ENCODE data around the gene TMEM255A.

TMEM255A gene

GRCh38 chrX:120269373-120270035, 41.8 kb downstream of the TMEM255A start:
- DNase-seq (ENCODE audit: low read depth in 4 of 4, low spot score in 1 of 4): no peak

GRCh38 chrX:120264341-120264740, 46.9 kb downstream of the TMEM255A start:
- no peak for DNase-seq (ENCODE audit: low read depth in 4 of 4, low spot score in 1 of 4)

GRCh38 chrX:120262859-120263708, 48.2 kb downstream of the TMEM255A start:
- DNase-seq (ENCODE audit: low read depth in 4 of 4, low spot score in 1 of 4): no peak

- DNase-seq (ENCODE audit: low read depth in 4 of 4, low spot score in 1 of 4): no peak
Observed at GRCh38 chrX:120260369-120260768, 50.9 kb downstream of the TMEM255A start.

- no peak for DNase-seq (ENCODE audit: low read depth in 4 of 4, low spot score in 1 of 4)
Observed at GRCh38 chrX:120253784-120254183, 57.5 kb downstream of the TMEM255A start.

- DNase-seq (ENCODE audit: low read depth in 4 of 4, low spot score in 1 of 4): no peak
Observed at GRCh38 chrX:120251471-120252011, 59.7 kb downstream of the TMEM255A start.

- peak; percentile 47 to 74 (median 58) for DNase-seq (ENCODE audit: low read depth in 4 of 4, low spot score in 1 of 4)
Observed at GRCh38 chrX:120250522-120251271, 60.6 kb downstream of the TMEM255A start, which contains the start of gene ZBTB33. Gene ZBTB33 (plus strand): TSS chrX:120250812. CDS start chrX:120253416, 2,604 bp downstream.

- DNase-seq (ENCODE audit: low read depth in 4 of 4, low spot score in 1 of 4): peak; percentile 17 to 35 (median 28)
Observed at GRCh38 chrX:120244735-120245498, 66.3 kb downstream of the TMEM255A start.

- DNase-seq (ENCODE audit: low read depth in 4 of 4, low spot score in 1 of 4): no peak
Observed at GRCh38 chrX:120244395-120244734, 66.9 kb downstream of the TMEM255A start.

GRCh38 chrX:120242813-120243212, 68.4 kb downstream of the TMEM255A start:
- DNase-seq (ENCODE audit: low read depth in 4 of 4, low spot score in 1 of 4): no peak

GRCh38 chrX:120238933-120239332, 72.3 kb downstream of the TMEM255A start:
- no peak for DNase-seq (ENCODE audit: low read depth in 4 of 4, low spot score in 1 of 4)

GRCh38 chrX:120236687-120237479, 74.4 kb downstream of the TMEM255A start:
- DNase-seq (ENCODE audit: low read depth in 4 of 4, low spot score in 1 of 4): no peak

- DNase-seq (ENCODE audit: low read depth in 4 of 4, low spot score in 1 of 4): no peak
Observed at GRCh38 chrX:120235284-120235683, 76.0 kb downstream of the TMEM255A start.

- DNase-seq (ENCODE audit: low read depth in 4 of 4, low spot score in 1 of 4): no peak
Observed at GRCh38 chrX:120228187-120228908, 82.9 kb downstream of the TMEM255A start.

GRCh38 chrX:120224388-120224787, 86.9 kb downstream of the TMEM255A start:
- no peak for DNase-seq (ENCODE audit: low read depth in 4 of 4, low spot score in 1 of 4)

GRCh38 chrX:120223374-120223773, 87.9 kb downstream of the TMEM255A start:
- DNase-seq (ENCODE audit: low read depth in 4 of 4, low spot score in 1 of 4): no peak

GRCh38 chrX:120213438-120214265, 97.6 kb downstream of the TMEM255A start:
- peak; percentile 11 to 38 (median 30) for DNase-seq (ENCODE audit: low read depth in 4 of 4, low spot score in 1 of 4)
